Stimulated activated effector memory CD8-positive, alpha-beta T cell treated with anti-CD3 and anti-CD28 coated beads, Interleukin-12 subunit alpha, Interleukin-12 subunit beta, amount 100 ng/mL, for 72 hours (primary cell): ENCODE measurements around the gene HEXB.
A peak's percentile ranks its signal among the peaks of the same experiment; 100 is the strongest.
"Not testable (repeated sequence)": the region's sequence is repeated elsewhere in the genome, so short reads cannot be mapped to it uniquely, and the experiment has no call there.

Experiments
- ATAC-seq: fragments of 150-1000 bp; cut with Tn5 transposase; 2 replicates; pipeline ENCODE4 v1.10.0; 2021
- DNase-seq, 2 donors: peaks; one replicate each; pipeline ENCODE4 v3.0.0; 2021 to 2022; ENCODE audit warnings: low spot score in 2 of 2
- H3K27ac Mint-ChIP-seq: one replicate; pipeline ENCODE4 v1.8.0; 2022; ENCODE audit warnings: mild to moderate bottlenecking, mixed read lengths
- H3K36me3 Mint-ChIP-seq: one replicate; pipeline ENCODE4 v1.8.0; 2022; ENCODE audit warnings: mild to moderate bottlenecking, mixed read lengths
- H3K4me1 Mint-ChIP-seq: one replicate; pipeline ENCODE4 v1.8.0; 2022; ENCODE audit warnings: mixed read lengths
- H3K4me3 Mint-ChIP-seq: one replicate; pipeline ENCODE4 v1.8.0; 2022; ENCODE audit warnings: mild to moderate bottlenecking, mixed read lengths
- H3K9me3 Mint-ChIP-seq: one replicate; pipeline ENCODE4 v1.8.0; 2022; ENCODE audit warnings: mixed read lengths

The HEXB gene

GRCh38 chr5:74672215-74672877 is 12.7 kb upstream of the HEXB start:
- Mint-ChIP-seq H3K4me1 (no peaks in the 10 kb centered on the region), H3K36me3 (no peaks in the 10 kb centered on the region), H3K27ac (no peak overlapping the region), H3K4me3 (no peak overlapping the region), H3K9me3 (no peaks in the 10 kb centered on the region)
- DNase-seq (no peak), ATAC-seq (no peak)

GRCh38 chr5:74673011-74673790 is 11.8 kb upstream of the HEXB start:
- Mint-ChIP-seq H3K36me3 (no peaks in the 10 kb centered on the region), H3K4me3 (no peak overlapping the region), H3K27ac (no peak overlapping the region), H3K9me3 (no peaks in the 10 kb centered on the region), H3K4me1 (no peaks in the 10 kb centered on the region)
- no peak for ATAC-seq
- DNase-seq = no peak

DNA sequence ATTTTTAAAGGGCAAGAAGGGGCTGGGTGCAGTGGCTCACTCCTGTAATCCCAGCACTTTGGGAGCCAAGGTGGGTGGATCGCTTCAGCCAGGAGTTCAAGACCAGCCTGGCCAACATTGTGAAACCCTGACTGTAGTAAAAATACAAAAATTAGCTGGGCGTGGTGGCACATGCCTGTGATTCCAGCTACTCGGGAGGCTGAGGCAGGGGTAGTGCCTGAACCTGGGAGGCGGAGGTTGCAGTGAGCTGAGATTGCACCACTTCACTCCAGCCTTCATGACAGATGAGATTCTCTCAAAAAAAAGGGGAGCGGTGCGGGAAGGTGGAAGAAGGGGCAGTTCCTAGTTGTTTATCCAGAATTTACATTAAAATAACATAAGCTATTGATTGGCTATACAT is 8.6 kb upstream of the HEXB start:
- ATAC-seq, H3K36me3 Mint-ChIP-seq, H3K9me3 Mint-ChIP-seq, DNase-seq, H3K4me1 Mint-ChIP-seq, H3K4me3 Mint-ChIP-seq, H3K27ac Mint-ChIP-seq: not testable (repeated sequence)

DNA sequence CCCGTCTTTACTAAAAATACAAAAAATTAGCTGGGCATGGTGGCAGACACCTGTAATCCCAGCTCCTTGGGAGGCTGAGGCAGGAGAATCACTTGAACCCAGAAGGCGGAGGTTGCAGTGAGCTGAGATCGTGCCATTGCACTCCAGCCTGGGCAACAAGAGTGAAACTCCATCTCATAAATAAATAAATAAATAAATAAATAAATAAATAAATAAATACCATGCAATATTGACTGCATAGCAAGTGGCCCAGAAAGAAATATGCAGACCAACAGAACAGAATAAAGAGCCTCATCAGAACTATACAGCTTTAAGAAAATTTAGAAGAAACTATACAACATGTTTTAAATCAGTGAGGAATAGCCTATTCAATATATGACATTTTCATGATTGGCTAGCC is 6.9 kb upstream of the HEXB start:
- not testable (repeated sequence) for H3K4me3 Mint-ChIP-seq, H3K27ac Mint-ChIP-seq, H3K9me3 Mint-ChIP-seq, H3K36me3 Mint-ChIP-seq, H3K4me1 Mint-ChIP-seq, ATAC-seq, DNase-seq

GRCh38 chr5:74679300-74679699 is 5.7 kb upstream of the HEXB start:
- H3K27ac Mint-ChIP-seq, H3K9me3 Mint-ChIP-seq, H3K4me1 Mint-ChIP-seq, H3K4me3 Mint-ChIP-seq, ATAC-seq, H3K36me3 Mint-ChIP-seq, DNase-seq: not testable (repeated sequence)

DNA sequence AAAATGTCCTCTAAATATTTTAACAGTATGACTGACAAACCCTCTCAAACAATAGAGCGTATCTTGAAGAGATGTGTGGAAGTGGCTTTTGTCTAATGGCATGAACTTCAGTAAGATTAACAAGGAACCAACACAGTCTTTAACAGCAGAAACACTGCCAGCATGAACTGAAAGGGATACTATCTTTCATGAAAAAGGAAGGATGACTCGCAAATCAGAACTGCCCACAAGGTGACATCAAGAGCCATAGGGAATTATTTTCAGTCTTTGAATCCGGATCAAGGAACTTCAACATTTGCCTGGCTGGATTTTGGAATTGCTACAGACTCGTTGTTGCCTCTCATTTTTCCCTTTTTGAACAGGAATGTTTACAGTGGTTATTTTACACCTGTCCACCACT is 5.1 kb upstream of the HEXB start:
- ATAC-seq (no peak), DNase-seq (no peak)
- Mint-ChIP-seq H3K4me1 (no peaks in the 10 kb centered on the region), H3K4me3 (no peak overlapping the region), H3K36me3 (no peaks in the 10 kb centered on the region), H3K9me3 (no peaks in the 10 kb centered on the region), H3K27ac (no peak overlapping the region)

DNA sequence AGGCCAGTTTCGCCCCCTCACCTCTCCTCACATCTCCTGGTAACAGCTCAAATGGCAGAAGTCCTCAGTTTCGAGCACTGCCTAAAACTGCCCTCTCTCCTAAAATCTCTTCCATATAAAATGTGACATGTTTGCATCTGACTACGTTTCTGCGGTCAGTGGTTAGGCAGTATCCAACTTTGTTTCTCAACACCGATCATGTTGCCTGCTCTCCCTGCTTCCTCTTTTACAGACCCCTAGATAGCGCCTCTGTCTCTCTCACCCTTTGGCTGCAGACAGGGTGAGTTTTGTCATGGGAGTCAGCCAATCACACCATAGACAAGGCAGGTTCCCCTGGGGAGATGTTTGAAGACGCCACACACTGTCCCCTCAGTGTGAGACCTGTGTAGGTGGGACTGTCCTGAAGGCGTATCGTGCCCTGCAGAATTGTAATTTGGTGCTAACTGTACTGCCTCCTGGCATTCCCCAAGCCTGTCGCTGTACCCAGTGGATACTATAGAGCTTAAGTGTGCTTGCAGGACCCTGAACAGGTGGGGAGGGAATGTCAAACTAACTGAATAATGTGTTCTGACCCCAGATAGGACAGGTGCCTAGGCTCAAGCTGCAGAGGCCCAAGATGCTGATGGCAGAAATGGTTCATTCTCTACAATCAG is 1.1 kb downstream of the HEXB start:
- Mint-ChIP-seq H3K9me3 (no peaks in the 10 kb centered on the region), H3K4me3 (peak overlapping the region; percentile 72), H3K36me3 (peaks cover 20% of the 10 kb centered on the region), H3K4me1 (peaks cover 17% of the 10 kb centered on the region), H3K27ac (peak overlapping the region; percentile 64)
- peak; percentile 3 for ATAC-seq
- DNase-seq = peak in 1 of 2 donors; percentile 50

GRCh38 chr5:74686962-74687751 is 2.1 kb downstream of the HEXB start:
- Mint-ChIP-seq H3K36me3 (peaks cover 21% of the 10 kb centered on the region), H3K9me3 (no peaks in the 10 kb centered on the region), H3K4me1 (peaks cover 17% of the 10 kb centered on the region), H3K27ac (no peak overlapping the region), H3K4me3 (peak overlapping the region; percentile 72)
- no peak for DNase-seq
- no peak for ATAC-seq

DNA sequence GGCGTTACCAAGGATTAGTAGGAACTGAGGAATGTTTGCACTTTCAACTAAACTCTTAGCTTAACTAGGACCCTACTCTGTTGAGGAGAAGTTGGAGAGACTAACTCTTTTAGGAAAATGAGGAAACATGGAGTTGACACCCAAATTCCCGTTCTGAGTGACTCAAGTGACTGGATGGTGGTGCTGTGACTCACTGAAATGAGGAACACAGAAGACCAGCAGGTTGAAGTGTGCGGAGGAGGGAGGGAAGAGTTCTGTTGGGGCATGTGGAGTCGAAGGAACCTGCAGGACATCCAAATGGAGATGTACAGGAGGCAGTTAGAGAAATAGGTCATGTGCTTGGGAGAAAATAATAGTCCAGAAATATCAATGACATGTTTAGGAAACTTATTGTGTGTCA is 8.2 kb downstream of the HEXB start:
- Mint-ChIP-seq H3K4me1 (no peaks in the 10 kb centered on the region), H3K27ac (no peak overlapping the region), H3K9me3 (no peaks in the 10 kb centered on the region), H3K36me3 (peaks cover 71% of the 10 kb centered on the region), H3K4me3 (no peak overlapping the region)
- DNase-seq (no peak), ATAC-seq (no peak)

GRCh38 chr5:74717596-74717995 is 32.6 kb downstream of the HEXB start:
- H3K4me3 Mint-ChIP-seq = no peak overlapping the region
- DNase-seq (no peak), ATAC-seq (no peak)
- no peak overlapping the region for H3K27ac Mint-ChIP-seq
- H3K36me3 Mint-ChIP-seq = peaks cover 89% of the 10 kb centered on the region
- no peaks in the 10 kb centered on the region for H3K4me1 Mint-ChIP-seq
- H3K9me3 Mint-ChIP-seq = no peaks in the 10 kb centered on the region

DNA sequence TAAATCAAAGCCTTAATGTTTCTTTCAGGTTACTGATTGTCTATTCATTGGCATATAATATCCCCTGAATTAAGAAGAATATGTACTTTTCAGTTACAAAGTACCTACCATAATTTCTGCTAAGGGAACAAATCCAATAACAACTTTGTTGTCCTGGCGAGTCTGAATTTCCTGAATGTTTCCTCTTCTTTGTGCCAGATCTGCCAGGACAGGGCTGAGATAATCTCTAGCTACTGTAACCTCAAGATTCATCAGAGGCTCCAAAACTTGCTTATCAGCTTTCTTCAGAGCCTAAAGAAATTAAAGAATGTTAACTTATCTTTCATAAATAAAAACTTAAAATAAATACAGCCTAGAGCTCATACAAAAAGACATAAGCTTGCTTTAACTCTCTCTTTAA is 37.2 kb downstream of the HEXB start:
- peaks cover 84% of the 10 kb centered on the region for H3K36me3 Mint-ChIP-seq
- H3K9me3 Mint-ChIP-seq = no peaks in the 10 kb centered on the region
- DNase-seq = no peak
- no peaks in the 10 kb centered on the region for H3K4me1 Mint-ChIP-seq
- ATAC-seq = no peak
- no peak overlapping the region for H3K4me3 Mint-ChIP-seq
- no peak overlapping the region for H3K27ac Mint-ChIP-seq

DNA sequence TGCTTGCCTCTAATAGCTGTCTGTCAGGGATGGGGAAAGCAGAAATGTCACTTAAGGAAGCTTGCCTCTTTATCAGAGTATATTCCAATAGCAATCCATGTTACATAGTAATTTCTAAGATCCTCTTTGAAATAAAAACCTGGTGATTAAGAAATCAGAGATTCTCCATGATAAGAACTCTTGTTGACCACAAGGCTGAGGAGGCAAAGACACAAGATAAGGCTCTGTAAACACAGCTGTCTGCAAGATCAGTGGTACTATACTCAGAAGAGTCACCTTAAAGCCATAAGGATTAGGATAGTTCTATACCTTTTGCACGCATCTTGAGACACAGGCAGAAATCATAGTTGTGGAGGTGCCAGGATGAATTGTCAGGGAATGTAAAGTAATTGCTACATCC is 40.3 kb downstream of the HEXB start:
- no peaks in the 10 kb centered on the region for H3K9me3 Mint-ChIP-seq
- no peaks in the 10 kb centered on the region for H3K4me1 Mint-ChIP-seq
- H3K36me3 Mint-ChIP-seq = peaks cover 81% of the 10 kb centered on the region
- ATAC-seq (no peak), DNase-seq (no peak)
- H3K27ac Mint-ChIP-seq = no peak overlapping the region
- H3K4me3 Mint-ChIP-seq = no peak overlapping the region

GRCh38 chr5:74736759-74737158 is 51.7 kb downstream of the HEXB start:
- ATAC-seq (no peak), DNase-seq (no peak)
- no peak overlapping the region for H3K27ac Mint-ChIP-seq

DNA sequence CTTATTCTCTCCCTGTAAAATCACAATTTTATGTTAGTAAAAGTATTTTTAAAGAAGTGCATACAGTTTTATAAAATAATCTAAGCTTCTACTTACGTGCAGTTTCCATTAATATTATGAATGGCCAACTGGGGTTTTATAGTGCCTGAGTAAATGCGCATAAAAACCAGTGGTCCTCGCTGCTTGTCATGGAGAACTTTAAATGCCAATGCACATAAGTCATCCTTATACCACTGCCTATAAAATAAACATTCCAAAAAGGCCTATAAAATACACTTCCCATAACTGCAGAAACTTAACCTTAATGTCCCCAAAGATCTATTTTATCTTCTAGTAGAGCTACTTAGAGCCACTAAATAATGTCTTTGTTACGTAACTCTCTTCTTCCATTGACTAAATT is 53.4 kb downstream of the HEXB start:
- DNase-seq = no peak
- no peak overlapping the region for H3K4me3 Mint-ChIP-seq
- H3K9me3 Mint-ChIP-seq = no peaks in the 10 kb centered on the region
- H3K36me3 Mint-ChIP-seq = peaks cover 89% of the 10 kb centered on the region
- no peaks in the 10 kb centered on the region for H3K4me1 Mint-ChIP-seq
- ATAC-seq = no peak
- no peak overlapping the region for H3K27ac Mint-ChIP-seq

More at GRCh38 chr5:74736759-74737158, 51.7 kb downstream of the HEXB start:
- Mint-ChIP-seq H3K36me3 (peaks cover 97% of the 10 kb centered on the region), H3K4me1 (no peaks in the 10 kb centered on the region), H3K4me3 (no peak overlapping the region), H3K9me3 (no peaks in the 10 kb centered on the region)

- H3K36me3 Mint-ChIP-seq = peaks cover 89% of the 10 kb centered on the region
- H3K4me3 Mint-ChIP-seq, ATAC-seq, H3K4me1 Mint-ChIP-seq, DNase-seq, H3K9me3 Mint-ChIP-seq, H3K27ac Mint-ChIP-seq: not testable (repeated sequence)
Observed at GRCh38 chr5:74748742-74749141, 63.7 kb downstream of the HEXB start.
